Breast epithelium (tissue), 3 donors: ENCODE data around the gene PEX11G.

Source experiments
- POLR2A ChIP-seq: fragments of 450-650 bp; IDR thresholded peaks from one replicate; pipeline ENCODE4 v1.6.1; 2016; ENCODE audit warnings: antibody characterized with exemption, mild to moderate bottlenecking, moderate library complexity
- POLR2AphosphoS5 ChIP-seq, 3 donors: sonication (generic); formaldehyde crosslinking; IDR thresholded peaks; one replicate each; pipeline ENCODE4 v1.6.1; 2017; ENCODE audit warnings: antibody characterized with exemption in 3 of 3
- TF ChIP-seq, protein P1 (sequence below), 3 donors: fragments of 450-650 bp; IDR thresholded peaks; one replicate each; pipeline ENCODE4 v1.5.1; 2016 to 2017; ENCODE audit warnings: antibody characterized with exemption in 3 of 3, mild to moderate bottlenecking in 3 of 3, moderate library complexity in 3 of 3

DNA sequence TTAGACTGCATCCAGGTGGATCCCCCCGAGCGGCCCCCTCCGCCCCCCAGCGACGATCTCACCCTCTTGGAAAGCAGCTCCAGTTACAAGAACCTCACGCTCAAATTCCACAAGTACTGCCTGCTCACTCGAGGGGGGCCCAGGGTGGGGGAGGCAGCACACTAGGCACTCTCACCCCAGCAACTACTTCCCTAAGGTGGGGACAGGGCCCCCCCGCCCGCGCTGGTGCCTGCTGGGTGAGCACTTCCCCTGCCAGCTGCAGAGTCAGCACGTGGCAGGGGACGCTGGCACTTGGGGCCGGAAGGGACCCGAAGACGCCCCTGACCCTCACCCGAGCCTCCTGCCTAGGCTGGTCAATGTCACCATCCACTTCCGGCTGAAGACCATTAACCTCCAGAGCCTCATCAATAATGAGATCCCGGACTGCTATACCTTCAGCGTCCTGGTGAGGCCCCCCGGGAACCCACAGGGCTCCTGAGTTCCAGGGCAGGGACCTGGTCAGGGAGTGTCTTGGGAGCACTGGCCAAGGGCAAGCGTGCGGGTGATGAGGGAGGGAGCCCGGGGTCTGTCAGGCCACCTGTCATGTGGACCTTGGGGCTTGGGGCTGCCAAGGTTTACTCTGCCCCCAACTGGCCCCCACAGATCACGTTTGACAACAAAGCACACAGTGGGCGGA, 38.8 kb upstream of the PEX11G start:
- TF ChIP-seq, protein P1, sequence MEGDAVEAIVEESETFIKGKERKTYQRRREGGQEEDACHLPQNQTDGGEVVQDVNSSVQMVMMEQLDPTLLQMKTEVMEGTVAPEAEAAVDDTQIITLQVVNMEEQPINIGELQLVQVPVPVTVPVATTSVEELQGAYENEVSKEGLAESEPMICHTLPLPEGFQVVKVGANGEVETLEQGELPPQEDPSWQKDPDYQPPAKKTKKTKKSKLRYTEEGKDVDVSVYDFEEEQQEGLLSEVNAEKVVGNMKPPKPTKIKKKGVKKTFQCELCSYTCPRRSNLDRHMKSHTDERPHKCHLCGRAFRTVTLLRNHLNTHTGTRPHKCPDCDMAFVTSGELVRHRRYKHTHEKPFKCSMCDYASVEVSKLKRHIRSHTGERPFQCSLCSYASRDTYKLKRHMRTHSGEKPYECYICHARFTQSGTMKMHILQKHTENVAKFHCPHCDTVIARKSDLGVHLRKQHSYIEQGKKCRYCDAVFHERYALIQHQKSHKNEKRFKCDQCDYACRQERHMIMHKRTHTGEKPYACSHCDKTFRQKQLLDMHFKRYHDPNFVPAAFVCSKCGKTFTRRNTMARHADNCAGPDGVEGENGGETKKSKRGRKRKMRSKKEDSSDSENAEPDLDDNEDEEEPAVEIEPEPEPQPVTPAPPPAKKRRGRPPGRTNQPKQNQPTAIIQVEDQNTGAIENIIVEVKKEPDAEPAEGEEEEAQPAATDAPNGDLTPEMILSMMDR (IDR thresholded peaks at IDR 0.05): no peak
- TF ChIP-seq POLR2AphosphoS5 (IDR thresholded peaks at IDR 0.05) (no peak), POLR2A (no peak)
